ENCODE data around the gene RBMS1. TPM values are rescaled to one million over a fixed set of nuclear protein-coding genes. Genes with fewer than 3 reads are reported as not detected.

Gene RBMS1
- total RNA-seq, 4 donors from 2014 or later: 68.1 to 83.4 (median 72.5) TPM

GRCh38 chr2:160317181-160318099 is 176.2 kb downstream of the RBMS1 start:
- Histone ChIP-seq H3K4me1 (peaks cover 0 to 89% (median 20%) of the 10 kb centered on the region in 4 donors), H3K36me3 (no peaks in the 10 kb centered on the region), H3K27ac (peak overlapping the region in 3 of 4 donors; percentile 5 to 83 (median 68)), H3K4me3 (no peak overlapping the region), H3K27me3 (no peaks in the 10 kb centered on the region), H3K9me3 (no peaks in the 10 kb centered on the region)
- TF ChIP-seq EP300 (IDR thresholded peaks at IDR 0.05): no peak
- no peak for TF ChIP-seq POLR2A (IDR thresholded peaks at IDR 0.05)
- TF ChIP-seq CTCF (IDR thresholded peaks at IDR 0.05): no peak
- 33 to 42% methylated on average over 7 of the region's 7 CpGs for WGBS, 2 donors
- DNase-seq (ENCODE audit: low spot score in 2 of 2): no peak

GRCh38 chr2:160315337-160315736 is 178.3 kb downstream of the RBMS1 start:
- H3K9me3 ChIP-seq: no peaks in the 10 kb centered on the region
- no peaks in the 10 kb centered on the region for H3K27me3 ChIP-seq
- peaks cover 0 to 68% (median 17%) of the 10 kb centered on the region in 4 donors for H3K4me1 ChIP-seq
- H3K4me3 ChIP-seq: no peak overlapping the region
- WGBS, 2 donors: 57 to 70% methylated on average over 2 of the region's 2 CpGs
- H3K27ac ChIP-seq: peak overlapping the region in 2 of 4 donors; percentile 68 to 83
- TF ChIP-seq EP300 (IDR thresholded peaks at IDR 0.05) (no peak), POLR2A (IDR thresholded peaks at IDR 0.05) (no peak), CTCF (IDR thresholded peaks at IDR 0.05) (no peak)
- peaks cover 0 to 7% (median 0%) of the 10 kb centered on the region in 3 donors for H3K36me3 ChIP-seq
- no peak for DNase-seq (ENCODE audit: low spot score in 2 of 2)

- DNase-seq (ENCODE audit: low spot score in 2 of 2): no peak
- H3K9me3 ChIP-seq: no peaks in the 10 kb centered on the region
- 58 to 64% methylated on average over 8 of the region's 8 CpGs for WGBS, 2 donors
- no peak overlapping the region for H3K27ac ChIP-seq
- H3K4me3 ChIP-seq: no peak overlapping the region
- TF ChIP-seq POLR2A (IDR thresholded peaks at IDR 0.05) (no peak), CTCF (IDR thresholded peaks at IDR 0.05) (no peak), EP300 (IDR thresholded peaks at IDR 0.05) (no peak)
- no peaks in the 10 kb centered on the region for H3K27me3 ChIP-seq
- peaks cover 0 to 7% (median 0%) of the 10 kb centered on the region in 3 donors for H3K36me3 ChIP-seq
- peaks cover 0 to 57% (median 0%) of the 10 kb centered on the region in 4 donors for H3K4me1 ChIP-seq
These were observed 183.3 kb downstream of the RBMS1 start for GRCh38 chr2:160310118-160310828.

GRCh38 chr2:160309585-160309984 is 184.0 kb downstream of the RBMS1 start:
- no peak for DNase-seq (ENCODE audit: low spot score in 2 of 2)

More at GRCh38 chr2:160309585-160309984, 184.0 kb downstream of the RBMS1 start:
- Histone ChIP-seq H3K27ac (no peak overlapping the region), H3K36me3 (peaks cover 0 to 7% (median 0%) of the 10 kb centered on the region in 3 donors), H3K4me3 (no peak overlapping the region), H3K4me1 (peaks cover 0 to 50% (median 0%) of the 10 kb centered on the region in 4 donors), H3K27me3 (no peaks in the 10 kb centered on the region), H3K9me3 (no peaks in the 10 kb centered on the region)
- no peak for TF ChIP-seq CTCF (IDR thresholded peaks at IDR 0.05)
- no peak for TF ChIP-seq EP300 (IDR thresholded peaks at IDR 0.05)
- no peak for TF ChIP-seq POLR2A (IDR thresholded peaks at IDR 0.05)

Data from tibial nerve (tissue), 4 donors.